SKM-1 (cell line): ENCODE results near the gene TAS1R3.
A peak's percentile ranks its signal among the peaks of the same experiment; 100 is the strongest.
"Not testable (repeated sequence)": the region's sequence is repeated elsewhere in the genome, so short reads cannot be mapped to it uniquely, and the experiment has no call there.

Source experiments
- DNase-seq: peaks from one replicate; lab custom pipeline; 2025; ENCODE audit not compliant: unreplicated experiment; lab: John Stamatoyannopoulos, UW

The TAS1R3 gene

DNA sequence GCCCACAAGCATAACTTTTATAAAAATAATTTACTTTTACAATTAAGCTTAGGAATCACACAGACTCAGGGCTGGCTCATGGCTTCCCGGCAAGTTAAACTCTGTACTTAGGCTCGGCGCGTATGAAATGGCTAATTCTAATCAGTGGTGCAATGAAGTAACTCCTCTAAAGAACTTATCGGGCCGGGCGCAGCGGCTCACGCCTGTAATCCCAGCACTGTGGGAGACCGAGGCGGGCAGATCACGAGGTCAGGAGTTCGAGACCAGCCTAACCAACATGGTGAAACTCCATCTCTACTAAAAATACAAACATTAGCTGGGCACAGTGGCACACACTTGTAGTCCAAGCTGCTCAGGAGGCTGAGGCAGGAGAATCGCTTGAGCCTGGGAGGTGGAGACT is 39.0 kb downstream of the TAS1R3 start:
- DNase-seq = not testable (repeated sequence)

GRCh38 chr1:1370771-1371300 is 39.8 kb downstream of the TAS1R3 start:
- no peak for DNase-seq

DNA sequence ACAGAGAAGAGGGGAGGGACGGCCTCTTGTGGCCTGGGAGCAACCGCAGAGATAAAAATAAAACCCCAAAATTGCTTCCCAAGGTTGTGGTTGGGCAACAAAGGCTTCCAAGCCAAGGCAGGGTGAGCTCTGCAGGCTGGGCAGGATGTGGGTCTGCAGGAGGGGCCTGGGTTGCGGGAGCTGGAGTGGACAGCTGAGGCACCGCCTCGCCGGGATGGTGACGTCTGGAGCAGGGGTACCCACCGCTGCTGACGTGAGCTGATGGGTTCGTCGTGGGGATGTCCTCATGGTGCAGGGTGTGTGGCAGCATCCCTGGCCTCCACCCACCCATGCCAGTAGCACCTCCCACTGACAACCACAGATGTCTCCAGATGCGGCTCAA is 40.3 kb downstream of the TAS1R3 start:
- DNase-seq = peak; percentile 73

GRCh38 chr1:1371746-1372711 is 40.9 kb downstream of the TAS1R3 start:
- no peak for DNase-seq

GRCh38 chr1:1373051-1373814 is 42.2 kb downstream of the TAS1R3 start:
- no peak for DNase-seq

DNA sequence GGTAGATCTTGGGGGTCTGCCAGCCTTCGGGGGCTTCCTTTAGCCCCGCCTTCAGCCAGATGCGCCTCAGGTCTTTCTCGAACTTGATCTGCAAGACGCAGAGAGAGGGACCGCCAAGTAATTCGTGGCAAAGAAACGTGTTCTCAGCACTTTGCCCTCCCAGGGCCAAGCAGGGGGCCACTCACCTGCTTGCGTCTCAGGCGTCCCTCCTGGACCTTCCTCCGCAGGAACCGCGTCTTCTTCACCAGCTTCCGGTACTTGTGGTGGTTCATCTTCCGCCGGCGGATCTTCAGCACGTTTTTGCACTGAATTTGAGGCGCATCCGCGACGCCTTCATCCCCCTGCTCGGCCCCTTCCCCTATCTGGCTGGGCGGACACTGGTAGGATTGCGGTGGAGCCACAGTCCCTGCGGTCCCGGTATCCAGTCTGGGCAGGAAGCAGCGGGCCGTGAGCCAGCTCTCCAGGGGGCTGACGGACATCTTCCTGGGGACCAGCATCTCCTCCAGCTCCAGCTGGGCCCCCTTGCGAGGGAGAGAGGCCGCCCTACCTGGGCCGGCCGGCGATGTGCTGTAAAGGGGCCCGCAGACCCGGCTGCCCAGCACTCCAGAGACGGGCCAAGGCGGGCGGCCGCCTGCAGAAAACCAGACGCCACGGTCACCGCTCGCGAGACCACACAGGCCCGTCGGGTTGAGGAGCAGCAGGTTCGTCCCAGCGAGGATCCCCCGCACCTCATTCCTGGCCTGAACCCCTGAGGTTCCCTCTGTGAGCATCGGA is 42.9 kb downstream of the TAS1R3 start:
- no peak for DNase-seq

DNA sequence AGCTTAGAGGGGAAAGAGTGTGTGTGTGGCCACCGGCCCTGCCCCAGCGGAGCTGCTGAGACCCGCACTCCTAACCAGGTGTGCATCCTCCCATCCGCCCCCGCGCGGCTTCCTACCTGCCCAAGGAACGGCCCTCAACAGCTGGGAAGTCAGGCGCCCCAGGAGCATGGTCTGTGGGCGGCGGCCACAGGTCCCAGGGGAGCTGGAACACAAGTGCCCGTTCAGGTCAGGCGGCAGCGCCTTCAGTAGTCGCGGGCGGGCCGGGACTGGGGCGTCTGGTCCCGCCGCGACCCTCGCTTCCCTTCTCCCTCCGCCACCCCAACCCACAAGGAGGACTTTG is 43.5 kb downstream of the TAS1R3 start:
- no peak for DNase-seq

- peak; percentile 100 for DNase-seq
Measured at GRCh38 chr1:1374929-1375662, 44.0 kb downstream of the TAS1R3 start, which contains the start of gene AURKAIP1. TSS of gene AURKAIP1 (minus strand) at chr1:1375207. CDS start at chr1:1374756, 451 bp downstream.

DNA sequence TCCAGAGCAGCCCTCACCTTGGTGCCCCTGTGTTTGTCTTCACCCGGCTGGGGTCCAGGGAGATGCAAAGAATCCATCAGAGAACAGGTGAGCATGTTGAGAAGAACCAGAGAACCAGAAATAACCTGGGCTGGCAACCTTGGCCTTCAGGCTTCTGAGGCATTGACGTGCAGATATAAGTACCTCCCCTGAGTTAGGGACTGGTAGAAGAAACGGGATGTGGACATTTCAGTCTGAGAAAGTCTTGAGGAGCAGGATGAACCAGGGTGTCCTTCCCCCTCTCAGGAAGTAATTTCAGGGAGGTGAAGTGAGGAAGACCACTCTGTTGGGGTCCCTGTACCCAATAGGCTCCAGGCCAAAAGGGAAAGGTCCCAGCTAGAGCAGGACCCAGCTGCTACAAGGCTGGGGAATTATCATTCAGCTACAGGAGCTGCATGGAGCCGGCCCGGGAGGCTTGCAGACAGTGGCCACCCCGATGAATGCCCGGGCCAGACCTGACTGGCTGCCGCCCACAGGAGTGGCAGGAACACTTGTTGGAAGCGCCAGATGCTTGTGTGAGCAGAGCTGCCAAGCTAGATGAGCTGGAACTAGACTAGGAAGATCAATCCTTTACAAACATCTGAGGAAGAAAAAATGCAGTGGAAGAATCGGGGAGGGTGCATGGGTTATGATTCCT is 45.6 kb downstream of the TAS1R3 start:
- DNase-seq = no peak

DNA sequence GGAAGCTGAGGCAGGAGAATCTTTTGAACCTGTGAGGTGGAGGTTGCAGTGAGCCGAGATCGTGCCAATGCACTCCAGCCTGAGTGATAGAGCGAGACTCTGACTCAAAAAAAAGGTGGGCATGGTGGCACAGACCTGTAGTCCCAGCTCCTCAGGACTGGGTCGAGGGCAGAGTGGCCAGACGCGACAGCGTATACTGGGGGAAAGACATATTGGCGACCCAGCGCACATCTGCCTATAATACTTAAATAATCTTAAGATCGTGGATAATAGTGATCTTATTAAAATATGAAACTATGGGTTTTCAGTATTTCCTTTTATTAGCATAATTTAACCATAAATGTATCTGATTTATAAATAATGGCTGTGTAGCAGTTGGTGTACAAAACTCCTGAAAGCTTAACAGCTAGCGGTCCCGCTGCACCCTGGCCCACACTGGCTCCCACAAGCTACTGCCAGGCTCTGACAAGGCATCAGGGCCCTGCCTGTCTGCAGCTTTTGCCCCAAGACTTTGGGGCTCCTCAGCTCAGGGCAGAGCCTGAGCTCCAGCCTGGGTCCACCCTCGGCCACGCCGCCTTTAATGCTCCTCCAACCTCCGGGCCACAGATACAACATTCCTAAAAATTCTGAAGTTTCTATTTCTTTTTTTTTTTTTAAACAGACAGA is 46.6 kb downstream of the TAS1R3 start:
- DNase-seq = no peak

DNA sequence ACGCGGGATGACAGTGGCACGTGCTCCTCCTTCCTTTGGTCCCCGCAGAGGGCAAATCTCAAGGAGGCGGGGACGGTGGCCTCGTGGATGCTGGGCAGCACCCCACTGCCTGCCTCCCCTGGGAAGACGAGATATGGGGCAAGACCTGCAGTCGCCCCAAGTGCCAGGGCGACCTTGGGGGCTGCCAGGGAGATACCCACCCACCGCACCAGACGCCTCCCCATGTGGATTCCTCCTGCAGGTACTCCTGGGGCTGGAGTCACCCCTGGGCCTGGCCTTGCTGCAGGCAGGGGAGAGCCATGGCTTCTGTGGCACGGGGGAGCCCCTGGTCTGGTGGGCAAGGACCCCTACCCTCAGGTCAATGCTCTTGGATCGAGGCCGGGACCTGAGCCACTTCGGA is 49.8 kb downstream of the TAS1R3 start:
- DNase-seq = no peak

DNA sequence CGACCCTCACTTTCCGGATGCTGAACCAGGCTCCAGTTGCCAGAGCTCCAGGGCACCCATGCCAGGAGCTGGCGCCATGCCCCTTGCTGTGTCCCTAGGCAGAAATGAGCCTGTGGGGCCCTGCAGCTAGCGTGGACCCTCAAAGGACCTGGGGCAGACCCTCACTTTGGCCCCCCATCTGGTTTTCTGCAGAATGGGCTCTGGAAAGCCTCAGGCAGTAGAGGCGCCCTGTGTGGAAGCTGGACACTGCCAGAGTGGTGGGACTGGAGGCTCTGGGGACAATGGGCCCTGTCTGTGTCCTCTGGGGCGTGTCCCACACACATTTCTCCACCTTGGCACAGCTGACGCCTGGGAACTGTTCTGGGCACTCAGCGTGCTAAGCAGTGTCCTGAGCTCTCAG is 50.2 kb downstream of the TAS1R3 start:
- DNase-seq = no peak
